A673 (cell line): ENCODE measurements around the gene ZNF77. TPM values are rescaled to one million over a fixed set of nuclear protein-coding genes. Genes with fewer than 3 reads are reported as not detected.
A peak's percentile ranks its signal among the peaks of the same experiment; 100 is the strongest.

Experiments
- BruUV-seq: library from RNA; stranded (reverse); fragments of 400-500 nt; replicated peaks from 2 replicates; lab custom pipeline; 2021; lab: Mats Ljungman, UMichigan
- CTCF ChIA-PET: fragments of 300-600 bp; sonication (Branson Sonifier 250); formaldehyde crosslinking; loops from one replicate; lab custom pipeline; 2022; ENCODE audit warnings: antibody characterized with exemption; lab: Charles Lee
- POLR2A ChIA-PET: fragments of 300-600 bp; sonication (Branson Sonifier 250); formaldehyde crosslinking; loops from one replicate; lab custom pipeline; 2022; ENCODE audit warnings: antibody characterized with exemption; ENCODE audit not compliant: low non-redundant PET; lab: Charles Lee
- DNase-seq: peaks from one replicate; pipeline ENCODE4 v3.0.0-alpha.2; 2015; ENCODE audit warnings: low spot score
- H3K27ac ChIP-seq: fragments of 200-600 bp; sonication (generic); 2 replicates; pipeline ENCODE4 v1.5.1; 2016; ENCODE audit warnings: mixed run types, low read depth, mild to moderate bottlenecking, mixed read lengths, antibody characterized with exemption, low read length; ENCODE audit not compliant: poor library complexity, severe bottlenecking
- H3K27me3 ChIP-seq: fragments of 200-600 bp; sonication (generic); replicated peaks from 2 replicates; pipeline ENCODE4 v1.6.1; 2017; ENCODE audit warnings: mixed run types, low read depth, mild to moderate bottlenecking, mixed read lengths, antibody characterized with exemption, low read length; ENCODE audit not compliant: insufficient read depth, poor library complexity
- H3K36me3 ChIP-seq: fragments of 200-600 bp; sonication (generic); 2 replicates; pipeline ENCODE4 v1.6.1; 2016; ENCODE audit warnings: mixed run types, mild to moderate bottlenecking, mixed read lengths, antibody characterized with exemption, low read length; ENCODE audit not compliant: insufficient read depth, poor library complexity, severe bottlenecking
- H3K4me1 ChIP-seq: fragments of 200-600 bp; sonication (generic); 2 replicates; pipeline ENCODE4 v1.6.1; 2017; ENCODE audit warnings: mixed run types, mild to moderate bottlenecking, mixed read lengths, antibody characterized with exemption, low read length; ENCODE audit not compliant: insufficient read depth, poor library complexity, severe bottlenecking
- H3K4me3 ChIP-seq: fragments of 200-600 bp; sonication (generic); 2 replicates; pipeline ENCODE4 v1.5.1; 2016; ENCODE audit warnings: low read depth, mixed run types, mild to moderate bottlenecking, mixed read lengths, low read length; ENCODE audit not compliant: poor library complexity, severe bottlenecking
- H3K9me3 ChIP-seq: fragments of 200-600 bp; sonication (generic); 2 replicates; pipeline ENCODE4 v1.6.1; 2016; ENCODE audit warnings: mixed run types, low read depth, mild to moderate bottlenecking, mixed read lengths, antibody characterized with exemption, low read length; ENCODE audit not compliant: poor library complexity, severe bottlenecking
- EZH2 ChIP-seq: fragments of 200-600 bp; sonication (generic); IDR thresholded peaks from 2 replicates; pipeline ENCODE4 v1.6.1; 2017; ENCODE audit warnings: borderline replicate concordance, low read depth, mild to moderate bottlenecking, mixed read lengths, antibody characterized with exemption, low read length; ENCODE audit not compliant: poor library complexity, severe bottlenecking
- intact Hi-C: fragments of 100-400 bp; cut with micrococcal nuclease; formaldehyde crosslinking; loops from one replicate; pipeline ENCODE4 v1.10.0; 2022; ENCODE audit not compliant: unreplicated experiment
- total RNA-seq: library from RNA; stranded (reverse); gene quantifications from 2 replicates; pipeline ENCODE4 v1.2.3, GENCODE V29; 2021
- TF ChIP-seq, protein P1 (sequence below): fragments of 300-800, 200-600 bp; sonication (generic); conservative IDR thresholded peaks from 2 replicates; pipeline ENCODE4 v1.5.1; 2017; ENCODE audit warnings: low read depth, mild to moderate bottlenecking, antibody characterized with exemption, low read length, moderate library complexity, mixed read lengths

ZNF77 gene
- total RNA-seq, 1 experiment from 2014 or later, result 6.4 TPM

DNA sequence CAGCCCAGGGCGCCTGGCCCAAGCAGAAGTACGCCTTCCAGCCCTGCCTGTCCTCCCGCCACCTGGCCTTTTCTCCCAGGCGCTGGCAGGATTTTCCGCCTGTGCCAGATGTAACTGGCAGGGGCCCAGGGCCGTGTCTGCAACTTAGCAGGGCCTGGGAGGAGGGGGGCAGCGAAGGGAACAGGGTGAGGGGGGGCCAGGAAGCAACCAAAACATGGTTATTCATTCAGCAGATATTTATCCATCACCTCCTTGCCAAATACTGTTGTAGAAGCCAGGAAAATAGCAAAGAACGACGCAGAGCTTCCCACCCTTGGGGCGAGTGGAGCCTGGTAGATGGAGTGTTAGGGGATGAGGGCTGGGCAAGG lies 38.2 kb upstream of the ZNF77 start:
- Histone ChIP-seq H3K27me3 (peaks cover 5% of the 10 kb centered on the region), H3K36me3 (no peaks in the 10 kb centered on the region), H3K4me3 (peak overlapping the region; percentile 12), H3K27ac (peak overlapping the region; percentile 22), H3K9me3 (no peaks in the 10 kb centered on the region), H3K4me1 (peaks cover 29% of the 10 kb centered on the region)
- no TSS peak for BruUV-seq
- ChIA-PET POLR2A (no interaction called here), CTCF (interaction anchor here (1.0 kb wide), 1 partner anchor 30 kb away, joined by 3 read pairs; no protein-coding TSS in a partner anchor)
- DNase-seq, result peak; percentile 91
- intact Hi-C loops, result loop anchor here (5.0 kb wide), 1 partner anchor 54 kb away; no protein-coding TSS in a partner anchor
- TF ChIP-seq, protein P1, sequence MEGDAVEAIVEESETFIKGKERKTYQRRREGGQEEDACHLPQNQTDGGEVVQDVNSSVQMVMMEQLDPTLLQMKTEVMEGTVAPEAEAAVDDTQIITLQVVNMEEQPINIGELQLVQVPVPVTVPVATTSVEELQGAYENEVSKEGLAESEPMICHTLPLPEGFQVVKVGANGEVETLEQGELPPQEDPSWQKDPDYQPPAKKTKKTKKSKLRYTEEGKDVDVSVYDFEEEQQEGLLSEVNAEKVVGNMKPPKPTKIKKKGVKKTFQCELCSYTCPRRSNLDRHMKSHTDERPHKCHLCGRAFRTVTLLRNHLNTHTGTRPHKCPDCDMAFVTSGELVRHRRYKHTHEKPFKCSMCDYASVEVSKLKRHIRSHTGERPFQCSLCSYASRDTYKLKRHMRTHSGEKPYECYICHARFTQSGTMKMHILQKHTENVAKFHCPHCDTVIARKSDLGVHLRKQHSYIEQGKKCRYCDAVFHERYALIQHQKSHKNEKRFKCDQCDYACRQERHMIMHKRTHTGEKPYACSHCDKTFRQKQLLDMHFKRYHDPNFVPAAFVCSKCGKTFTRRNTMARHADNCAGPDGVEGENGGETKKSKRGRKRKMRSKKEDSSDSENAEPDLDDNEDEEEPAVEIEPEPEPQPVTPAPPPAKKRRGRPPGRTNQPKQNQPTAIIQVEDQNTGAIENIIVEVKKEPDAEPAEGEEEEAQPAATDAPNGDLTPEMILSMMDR, result no peak
- TF ChIP-seq EZH2, result no peak

DNA sequence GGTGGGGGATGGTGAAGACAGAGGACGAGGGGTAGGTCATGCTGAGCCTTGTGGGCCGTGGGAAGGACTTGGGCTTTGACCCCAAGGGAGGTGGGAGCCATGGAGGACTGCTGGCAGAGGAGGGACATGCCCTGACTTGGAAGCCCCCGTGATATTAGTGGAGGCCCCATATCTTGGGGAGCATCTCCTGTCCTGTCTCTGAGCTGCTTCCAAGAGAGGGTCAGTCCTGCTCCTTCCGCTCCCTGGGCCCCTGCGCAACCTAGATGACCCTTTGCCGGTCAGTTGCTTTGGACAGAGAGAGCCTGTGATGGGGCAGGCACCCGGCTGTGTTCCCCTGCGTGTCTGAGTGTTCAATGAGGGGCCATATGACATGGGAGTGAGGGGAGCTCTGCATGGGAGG lies 37.8 kb upstream of the ZNF77 start:
- CTCF ChIA-PET, result interaction anchor here (0.7 to 1.0 kb wide), 2 partner anchors 30 kb away, joined by 3 to 7 read pairs; no protein-coding TSS in a partner anchor
- Histone ChIP-seq H3K27ac (peak overlapping the region; percentile 13), H3K27me3 (peaks cover 5% of the 10 kb centered on the region), H3K4me3 (peak overlapping the region; percentile 12), H3K4me1 (peaks cover 33% of the 10 kb centered on the region), H3K9me3 (no peaks in the 10 kb centered on the region), H3K36me3 (no peaks in the 10 kb centered on the region)
- POLR2A ChIA-PET, result no interaction called here
- intact Hi-C loops, result loop anchor here (5.0 kb wide), 1 partner anchor 55 kb away; no protein-coding TSS in a partner anchor
- no TSS peak for BruUV-seq
- DNase-seq, result no peak
- no peak for TF ChIP-seq EZH2
- TF ChIP-seq, protein P1, result no peak

DNA sequence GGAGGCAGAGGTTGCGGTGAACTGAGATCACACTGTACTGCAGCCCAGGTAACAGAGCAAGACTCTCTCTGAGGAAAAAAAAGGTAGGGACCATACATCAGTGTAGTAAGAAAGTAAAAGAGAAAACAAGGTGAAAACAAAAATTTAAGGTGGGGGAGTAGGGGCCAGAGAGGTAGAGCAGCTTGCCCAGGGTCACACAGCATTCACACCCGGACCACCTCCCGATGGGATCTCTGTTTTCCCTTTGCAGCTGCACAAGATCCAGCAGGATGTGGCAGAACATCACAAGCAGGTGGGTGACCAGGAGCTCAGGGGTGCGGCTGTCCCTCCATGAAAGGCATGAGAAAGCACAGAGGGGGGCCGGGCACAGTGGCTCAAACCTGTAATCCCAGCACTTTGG lies 37.1 kb upstream of the ZNF77 start:
- peaks cover 4% of the 10 kb centered on the region for H3K27me3 ChIP-seq
- BruUV-seq, result no TSS peak
- CTCF ChIA-PET, result interaction anchor here (0.6 to 0.7 kb wide), 2 partner anchors 30 to 91 kb away, joined by 3 to 7 read pairs; no protein-coding TSS in a partner anchor
- no peak overlapping the region for H3K4me3 ChIP-seq
- DNase-seq, result no peak
- no peak overlapping the region for H3K27ac ChIP-seq
- POLR2A ChIA-PET, result no interaction called here
- H3K36me3 ChIP-seq, result no peaks in the 10 kb centered on the region
- peaks cover 38% of the 10 kb centered on the region for H3K4me1 ChIP-seq
- TF ChIP-seq EZH2, result no peak
- TF ChIP-seq, protein P1, result no peak
- H3K9me3 ChIP-seq, result no peaks in the 10 kb centered on the region
- intact Hi-C loops, result loop anchor here (5.0 kb wide), 1 partner anchor 55 kb away; no protein-coding TSS in a partner anchor
